ENCODE results near the gene IGF1R.

- no peak for TF ChIP-seq CTCF (IDR thresholded peaks at IDR 0.05)
- TF ChIP-seq POLR2A (IDR thresholded peaks at IDR 0.05) = no peak
- no peak for TF ChIP-seq EP300 (IDR thresholded peaks at IDR 0.05; ENCODE audit: low read depth)
- TF ChIP-seq POLR2AphosphoS5 (IDR thresholded peaks at IDR 0.05) = no peak
Observed at GRCh38 chr15:98722645-98723044, 74.3 kb downstream of the IGF1R start.

All from transverse colon (tissue), 4 donors.